ENCODE results near the gene RPS14. TPM values are rescaled to one million over a fixed set of nuclear protein-coding genes. Genes with fewer than 3 reads are reported as not detected.
"Not testable (repeated sequence)": the region's sequence is repeated elsewhere in the genome, so short reads cannot be mapped to it uniquely, and the experiment has no call there.

The RPS14 gene
- polyA plus RNA-seq, 1 donor from 2014 or later: 3,490 TPM

GRCh38 chr5:150428106-150428876 is 21.2 kb downstream of the RPS14 start:
- no peak overlapping the region for H3K4me2 ChIP-seq (ENCODE audit: low read length)
- no peak overlapping the region for H3K4me3 ChIP-seq (ENCODE audit: low read length)
- H3K27ac ChIP-seq (ENCODE audit: low read length): no peak overlapping the region
- no peaks in the 10 kb centered on the region for H3K27me3 ChIP-seq (ENCODE audit: insufficient read depth, low read depth, low read length)
- no peaks in the 10 kb centered on the region for H3F3A ChIP-seq (ENCODE audit: insufficient read depth, low read length, poor library complexity, severe bottlenecking)
- no peak overlapping the region for H3K9ac ChIP-seq (ENCODE audit: low read length)
- H2AFZ ChIP-seq (ENCODE audit: low read depth, low read length): no peak overlapping the region
- H3K9me3 ChIP-seq (ENCODE audit: low read length): no peaks in the 10 kb centered on the region
- no peaks in the 10 kb centered on the region for H4K20me1 ChIP-seq (ENCODE audit: insufficient read depth)
- H3K9me2 ChIP-seq (ENCODE audit: insufficient read depth, low read length): no peaks in the 10 kb centered on the region
- H3K79me2 ChIP-seq (replicated peaks; ENCODE audit: insufficient read depth, low read length): no peaks in the 10 kb centered on the region
- H3K36me3 ChIP-seq (ENCODE audit: insufficient read depth, low read length): no peaks in the 10 kb centered on the region
- no peak for TF ChIP-seq REST (IDR thresholded peaks at IDR 0.05; ENCODE audit: borderline replicate concordance)
- no peak for TF ChIP-seq EP300 (conservative IDR thresholded peaks at IDR 0.05; ENCODE audit: poor library complexity, severe bottlenecking)
- TF ChIP-seq RAD21 (conservative IDR thresholded peaks at IDR 0.05): no peak
- no peak for TF ChIP-seq SMC3 (conservative IDR thresholded peaks at IDR 0.05; ENCODE audit: poor library complexity)
- no peak for TF ChIP-seq MXI1 (conservative IDR thresholded peaks at IDR 0.05; ENCODE audit: poor library complexity, severe bottlenecking)

GRCh38 chr5:150426165-150426564 is 23.4 kb downstream of the RPS14 start:
- not testable (repeated sequence) for H3K27ac ChIP-seq (ENCODE audit: low read length); H3K4me3 ChIP-seq (ENCODE audit: low read length); H3K9me3 ChIP-seq (ENCODE audit: low read length)

GRCh38 chr5:150422758-150423157 is 26.8 kb downstream of the RPS14 start:
- no peak overlapping the region for H3K27ac ChIP-seq (ENCODE audit: low read length)
- no peaks in the 10 kb centered on the region for H3K27me3 ChIP-seq (ENCODE audit: insufficient read depth, low read depth, low read length)
- H2AFZ ChIP-seq (ENCODE audit: low read depth, low read length): no peak overlapping the region
- H3K4me2 ChIP-seq (ENCODE audit: low read length): no peak overlapping the region
- no peaks in the 10 kb centered on the region for H3F3A ChIP-seq (ENCODE audit: insufficient read depth, low read length, poor library complexity, severe bottlenecking)
- no peaks in the 10 kb centered on the region for H3K9me3 ChIP-seq (ENCODE audit: low read length)
- no peak overlapping the region for H3K4me3 ChIP-seq (ENCODE audit: low read length)
- H3K36me3 ChIP-seq (ENCODE audit: insufficient read depth, low read length): no peaks in the 10 kb centered on the region
- H3K9me2 ChIP-seq (ENCODE audit: insufficient read depth, low read length): no peaks in the 10 kb centered on the region
- H3K79me2 ChIP-seq (replicated peaks; ENCODE audit: insufficient read depth, low read length): no peaks in the 10 kb centered on the region
- TF ChIP-seq POLR2AphosphoS5 (IDR thresholded peaks at IDR 0.05) (no peak), TAF1 (IDR thresholded peaks at IDR 0.05; ENCODE audit: low read depth) (no peak), REST (IDR thresholded peaks at IDR 0.05; ENCODE audit: borderline replicate concordance) (no peak), RAD21 (conservative IDR thresholded peaks at IDR 0.05) (no peak), EZH2 (IDR thresholded peaks at IDR 0.05; ENCODE audit: borderline replicate concordance, insufficient read depth, low read length, poor library complexity, severe bottlenecking) (no peak), MXI1 (conservative IDR thresholded peaks at IDR 0.05; ENCODE audit: poor library complexity, severe bottlenecking) (no peak), EP300 (conservative IDR thresholded peaks at IDR 0.05; ENCODE audit: poor library complexity, severe bottlenecking) (no peak), SMC3 (conservative IDR thresholded peaks at IDR 0.05; ENCODE audit: poor library complexity) (no peak), CTCF (IDR thresholded peaks at IDR 0.05; ENCODE audit: poor library complexity, severe bottlenecking) (no peak)
- H3K9ac ChIP-seq (ENCODE audit: low read length): no peak overlapping the region
- no peaks in the 10 kb centered on the region for H4K20me1 ChIP-seq (ENCODE audit: insufficient read depth)

More at GRCh38 chr5:150426165-150426564, 23.4 kb downstream of the RPS14 start:
- H3K4me2 ChIP-seq (ENCODE audit: low read length); H3K9me2 ChIP-seq (ENCODE audit: insufficient read depth, low read length); H2AFZ ChIP-seq (ENCODE audit: low read depth, low read length); H3K9ac ChIP-seq (ENCODE audit: low read length); H3K27me3 ChIP-seq (ENCODE audit: insufficient read depth, low read depth, low read length); H4K20me1 ChIP-seq (ENCODE audit: insufficient read depth); H3K36me3 ChIP-seq (ENCODE audit: insufficient read depth, low read length); H3F3A ChIP-seq (ENCODE audit: insufficient read depth, low read length, poor library complexity, severe bottlenecking); H3K79me2 ChIP-seq (replicated peaks; ENCODE audit: insufficient read depth, low read length): not testable (repeated sequence)

Measured in neural cell (in vitro differentiated cells).